ENCODE results near the gene GLIPR2.
A peak's percentile ranks its signal among the peaks of the same experiment; 100 is the strongest.
"Not testable (repeated sequence)": the region's sequence is repeated elsewhere in the genome, so short reads cannot be mapped to it uniquely, and the experiment has no call there.

GLIPR2 gene

DNA sequence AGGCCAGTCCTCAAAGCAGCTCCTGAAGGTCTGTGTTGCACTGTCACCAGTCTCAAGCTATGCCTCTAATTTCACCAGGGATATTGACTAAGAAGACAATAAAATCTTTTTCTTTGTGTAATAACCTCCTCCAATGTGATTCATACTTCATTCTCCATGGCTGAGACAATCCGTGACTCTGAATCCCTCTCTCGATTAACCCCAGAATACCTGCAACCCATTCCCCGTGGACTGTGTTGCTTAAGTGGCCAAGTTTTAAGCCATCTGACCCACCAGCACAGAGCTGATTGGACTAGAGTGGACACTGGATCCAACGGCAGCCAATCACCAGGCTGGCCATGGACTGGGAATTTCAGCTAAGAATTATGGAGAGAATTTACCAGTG is 27.2 kb downstream of the GLIPR2 start:
- DNase-seq (ENCODE audit: low read depth): no peak

DNA sequence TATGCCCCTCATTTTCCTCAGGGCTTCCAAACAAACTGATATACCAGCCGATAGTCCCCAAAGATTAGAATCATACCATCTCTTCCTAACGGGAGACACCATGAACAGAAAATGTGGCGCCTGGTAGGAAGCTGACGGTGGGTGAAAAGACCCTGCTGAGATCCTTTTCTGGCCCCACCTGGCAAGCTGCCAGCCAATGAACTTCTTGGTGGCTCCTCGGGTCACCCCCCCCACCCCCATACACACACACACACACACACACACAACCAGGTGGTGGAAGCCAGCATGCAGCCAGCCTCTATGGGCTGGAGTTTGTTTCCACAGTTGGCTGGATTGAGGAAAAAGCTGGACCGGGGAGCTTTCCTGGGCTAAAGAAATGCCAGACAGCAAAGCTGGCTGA is 27.8 kb downstream of the GLIPR2 start:
- DNase-seq (ENCODE audit: low read depth): no peak

DNA sequence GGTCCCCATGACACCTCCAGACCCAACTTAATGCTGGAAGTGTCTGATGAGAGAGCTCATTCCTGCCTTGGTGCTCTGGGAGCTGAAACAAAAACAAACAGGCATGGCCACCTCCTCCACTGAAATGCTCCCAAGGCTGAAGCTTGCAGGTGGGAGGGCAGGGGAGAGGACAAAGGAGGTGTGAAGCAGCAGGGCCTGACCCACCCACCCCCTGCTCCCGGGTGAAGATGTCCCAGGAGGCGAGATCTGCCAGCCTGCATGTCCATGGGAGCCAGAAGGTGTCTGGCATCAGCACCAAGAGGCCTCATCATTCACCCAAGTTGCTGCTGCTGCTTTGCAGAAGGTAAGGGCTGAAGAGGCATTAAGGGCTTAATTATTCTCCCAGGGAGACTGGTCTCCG is 28.5 kb downstream of the GLIPR2 start:
- DNase-seq (ENCODE audit: low read depth): no peak

- DNase-seq (ENCODE audit: low read depth): no peak
Observed at GRCh38 chr9:36165826-36166167, 29.3 kb downstream of the GLIPR2 start.

DNA sequence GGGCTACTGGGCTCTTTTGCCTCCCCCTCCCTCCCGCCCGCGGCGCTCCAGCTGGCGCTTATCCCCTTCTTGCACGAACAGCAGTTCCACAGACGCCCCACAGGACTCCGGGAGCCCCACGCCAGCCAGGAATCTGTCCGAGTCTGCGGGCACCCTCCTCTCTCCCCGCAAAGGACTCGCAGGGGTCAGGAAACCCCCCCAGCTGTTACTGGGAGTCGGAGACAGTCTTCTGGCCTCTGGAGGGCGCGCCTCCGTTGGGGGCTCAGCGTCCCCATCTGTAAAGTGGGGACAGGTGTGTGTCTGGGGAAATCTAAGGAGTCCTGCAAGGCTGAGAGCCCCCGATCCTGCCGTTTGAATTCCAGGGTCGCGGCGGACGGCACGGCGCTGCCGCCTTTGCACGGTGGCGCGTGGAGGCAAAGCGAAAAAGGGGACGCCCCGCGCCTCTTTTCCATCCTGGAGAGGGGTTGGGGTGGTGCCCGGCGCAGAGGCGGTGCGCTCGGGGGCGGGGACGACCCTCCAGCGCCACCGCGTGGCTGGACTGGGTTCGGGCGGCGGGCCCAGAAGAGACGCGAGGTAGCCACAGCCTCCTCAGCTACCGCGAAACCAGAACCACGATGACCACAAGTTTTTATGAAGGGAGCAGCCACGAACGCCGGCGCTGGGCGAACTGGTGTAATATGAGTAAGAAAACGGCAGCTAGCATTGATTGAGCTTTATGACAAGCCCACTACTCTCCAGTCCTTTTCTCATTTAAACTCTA is 29.8 kb downstream of the GLIPR2 start:
- DNase-seq (ENCODE audit: low read depth): no peak

- DNase-seq (ENCODE audit: low read depth): no peak
Observed at GRCh38 chr9:36169166-36169565, 32.6 kb downstream of the GLIPR2 start, which contains the start of gene CCIN. Gene CCIN, plus strand, starts transcription at chr9:36169388. Its CDS starts 115 bp downstream, at chr9:36169503.

GRCh38 chr9:36169708-36170107 is 33.2 kb downstream of the GLIPR2 start:
- no peak for DNase-seq (ENCODE audit: low read depth)

GRCh38 chr9:36170531-36170930 is 34.0 kb downstream of the GLIPR2 start:
- DNase-seq (ENCODE audit: low read depth): no peak

DNA sequence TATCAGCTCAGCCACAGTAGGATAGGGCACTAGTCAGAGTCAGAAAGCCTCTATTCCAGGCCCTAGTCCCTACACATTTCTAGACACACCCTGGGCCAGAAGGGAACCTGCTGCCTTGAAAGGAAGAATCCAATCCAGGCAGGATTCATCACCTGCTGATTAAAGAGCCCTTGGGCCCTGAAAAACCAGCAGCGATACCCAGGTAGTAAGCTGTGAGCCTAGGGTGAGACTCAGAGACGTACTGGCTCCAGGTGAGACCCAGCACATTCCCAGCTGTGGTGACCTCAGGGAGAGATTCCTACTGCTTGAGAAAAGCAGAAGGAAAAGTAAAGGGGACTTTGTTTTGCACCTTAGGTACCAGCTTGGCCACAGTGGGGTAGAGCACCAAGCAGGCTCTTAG is 37.3 kb downstream of the GLIPR2 start:
- no peak for DNase-seq (ENCODE audit: low read depth)

GRCh38 chr9:36174271-36174670 is 37.7 kb downstream of the GLIPR2 start:
- no peak for DNase-seq (ENCODE audit: low read depth)

GRCh38 chr9:36174731-36175130 is 38.2 kb downstream of the GLIPR2 start:
- DNase-seq (ENCODE audit: low read depth): no peak

DNA sequence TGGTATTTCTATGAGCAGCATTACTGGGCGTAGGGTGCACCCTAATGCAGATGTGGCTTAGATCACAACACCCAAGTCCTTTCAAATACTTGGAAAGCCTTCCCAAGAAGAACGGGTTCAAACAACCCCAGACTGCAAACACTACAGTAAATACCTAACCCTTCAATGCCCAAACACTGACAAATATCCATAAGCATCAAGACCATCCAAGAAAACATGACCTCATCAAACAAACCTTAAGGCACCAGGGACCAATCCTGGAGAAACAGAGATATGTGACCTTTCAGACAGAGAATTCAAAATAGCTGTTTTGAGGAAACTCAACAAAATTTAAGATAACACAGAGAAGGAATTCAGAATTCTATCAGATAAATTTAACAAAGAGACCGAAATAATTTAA is 38.7 kb downstream of the GLIPR2 start:
- DNase-seq (ENCODE audit: low read depth): not testable (repeated sequence)

GRCh38 chr9:36176496-36176895 is 40.0 kb downstream of the GLIPR2 start:
- not testable (repeated sequence) for DNase-seq (ENCODE audit: low read depth)

- DNase-seq (ENCODE audit: low read depth): no peak
Observed at GRCh38 chr9:36177571-36177970, 41.0 kb downstream of the GLIPR2 start.

DNA sequence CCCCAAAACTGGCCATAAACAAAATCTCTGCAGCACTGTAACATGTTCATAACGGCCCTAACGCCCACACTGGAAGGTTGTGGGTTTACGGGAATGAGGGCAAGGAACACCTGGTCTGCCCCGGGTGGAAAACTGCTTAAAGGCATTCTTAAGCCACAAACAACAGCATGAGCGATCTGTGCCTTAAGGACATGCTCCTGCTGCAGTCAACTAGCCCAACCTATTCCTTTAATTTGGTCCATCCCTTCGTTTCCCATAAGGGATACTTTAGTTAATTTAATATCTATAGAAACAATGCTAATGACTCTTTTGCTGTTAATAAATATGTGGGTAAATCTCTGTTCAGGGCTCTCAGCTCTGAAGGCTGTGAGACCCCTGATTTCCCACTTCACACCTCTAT is 43.7 kb downstream of the GLIPR2 start:
- DNase-seq (ENCODE audit: low read depth): not testable (repeated sequence)

DNA sequence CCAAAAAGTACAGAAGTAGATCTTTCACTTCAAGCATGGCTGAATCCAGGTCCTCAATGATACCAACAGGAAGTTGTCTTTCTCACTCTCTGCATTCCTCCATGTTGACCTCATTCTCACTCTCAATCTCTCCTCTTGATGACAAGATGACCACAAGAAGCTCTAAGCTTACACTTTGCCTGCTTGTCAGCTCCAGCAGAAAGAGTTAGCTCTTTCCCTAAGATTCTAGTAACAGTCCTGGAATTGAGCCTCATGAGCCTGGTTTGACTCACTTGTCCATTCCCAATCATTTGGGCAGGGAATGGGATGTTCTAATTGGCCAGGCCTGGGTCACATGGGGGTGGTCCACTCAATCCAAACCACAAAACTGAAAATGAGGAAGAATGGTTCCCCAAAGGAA is 50.9 kb downstream of the GLIPR2 start:
- DNase-seq (ENCODE audit: low read depth): no peak

DNA sequence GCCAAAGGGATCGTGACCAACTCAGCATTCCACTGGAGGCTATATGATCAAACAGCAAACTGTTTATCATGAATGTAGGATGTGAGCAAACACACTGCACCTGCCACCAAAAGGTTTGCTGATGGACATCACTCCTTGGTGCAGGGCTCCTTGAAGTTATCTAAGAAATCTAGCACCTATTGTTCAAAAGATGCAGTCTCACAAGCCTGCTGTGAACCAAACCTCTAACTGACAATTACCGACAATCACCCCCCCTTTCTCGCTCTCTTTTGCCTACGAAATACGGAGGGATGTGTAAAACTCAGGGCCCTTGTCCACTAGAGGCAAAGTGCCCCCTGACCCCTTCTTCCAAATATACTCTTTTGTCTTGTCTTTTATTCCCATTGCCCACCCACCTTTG is 51.7 kb downstream of the GLIPR2 start:
- DNase-seq (ENCODE audit: low read depth): no peak

- no peak for DNase-seq (ENCODE audit: low read depth)
Observed at GRCh38 chr9:36189976-36190375, 53.4 kb downstream of the GLIPR2 start.

DNA sequence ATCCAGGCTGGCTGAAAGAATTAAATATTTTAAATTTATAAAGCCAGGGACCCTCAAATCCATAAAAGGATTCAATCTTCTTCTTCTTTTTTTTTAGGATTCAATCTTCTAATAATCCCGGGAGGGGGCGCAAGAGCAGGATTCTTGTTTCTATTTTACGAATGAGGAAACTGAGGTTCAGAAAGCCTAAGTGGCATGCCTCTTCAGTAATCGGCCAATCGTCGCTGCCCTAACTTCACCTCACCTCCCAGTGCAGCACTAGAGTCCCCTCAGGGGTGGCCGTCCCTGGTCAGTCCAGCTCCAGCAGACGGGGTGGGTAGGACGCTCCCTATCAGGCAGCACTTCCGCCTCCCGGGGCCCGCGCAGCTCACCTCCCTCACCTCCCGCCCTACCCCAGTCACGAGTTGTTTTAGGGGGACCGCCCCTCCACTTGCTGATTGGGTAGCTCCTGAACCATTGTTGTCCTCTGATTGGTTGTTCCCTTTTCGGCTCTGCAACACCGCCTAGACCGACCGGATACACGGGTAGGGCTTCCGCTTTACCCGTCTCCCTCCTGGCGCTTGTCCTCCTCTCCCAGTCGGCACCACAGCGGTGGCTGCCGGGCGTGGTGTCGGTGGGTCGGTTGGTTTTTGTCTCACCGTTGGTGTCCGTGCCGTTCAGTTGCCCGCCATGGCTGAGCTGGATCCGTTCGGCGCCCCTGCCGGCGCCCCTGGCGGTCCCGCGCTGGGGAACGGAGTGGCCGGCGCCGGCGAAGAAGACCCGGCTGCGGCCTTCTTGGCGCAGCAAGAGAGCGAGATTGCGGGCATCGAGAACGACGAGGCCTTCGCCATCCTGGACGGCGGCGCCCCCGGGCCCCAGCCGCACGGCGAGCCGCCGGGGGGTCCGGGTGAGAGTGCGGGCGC is 54.1 kb downstream of the GLIPR2 start, which contains the start of gene CLTA:
Gene CLTA (plus strand): TSS at position 534 of the 902 bp plus-strand sequence. CDS start 136 bp downstream, at position 670.
- DNase-seq (ENCODE audit: low read depth): peak; percentile 98

GRCh38 chr9:36191290-36191645 is 54.7 kb downstream of the GLIPR2 start:
- no peak for DNase-seq (ENCODE audit: low read depth)

DNA sequence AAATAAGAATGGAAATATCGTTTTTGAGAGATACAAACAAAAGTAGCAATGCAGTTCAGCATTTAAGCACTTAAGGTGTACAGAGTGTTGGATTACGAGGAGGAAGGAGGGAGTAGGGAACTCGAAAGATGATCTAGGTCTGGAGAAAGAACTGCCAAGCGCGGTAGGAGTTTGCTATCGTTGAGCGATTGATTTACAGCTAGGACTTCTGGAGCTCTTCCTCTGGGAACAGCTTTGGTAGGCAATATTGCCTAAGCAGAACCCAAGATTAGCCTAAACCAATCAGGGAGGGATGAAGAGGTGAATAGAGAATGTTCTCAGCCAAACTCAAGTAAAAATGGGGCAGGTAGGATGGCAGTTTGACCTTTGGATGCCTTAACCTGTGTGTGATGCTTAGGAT is 55.2 kb downstream of the GLIPR2 start:
- no peak for DNase-seq (ENCODE audit: low read depth)

DNA sequence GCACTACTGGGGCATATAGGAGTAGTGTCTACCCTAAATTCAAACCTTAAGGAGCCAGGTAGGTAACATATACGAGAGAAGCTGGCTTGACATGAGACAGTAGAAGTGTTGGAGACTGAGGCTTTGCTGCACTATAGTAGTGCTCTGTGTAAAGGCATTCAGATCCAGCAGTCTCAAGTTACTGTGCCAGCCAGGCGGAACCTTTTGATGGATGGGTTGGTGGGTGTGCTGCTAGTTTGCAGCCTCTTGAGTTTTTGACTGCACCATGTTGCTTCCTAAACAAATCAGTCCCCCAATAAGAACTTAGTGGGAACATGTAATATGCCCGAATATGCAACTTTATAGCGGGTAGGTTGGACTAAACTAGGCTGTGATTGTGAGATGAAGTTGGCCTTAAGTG is 55.7 kb downstream of the GLIPR2 start:
- no peak for DNase-seq (ENCODE audit: low read depth)

- no peak for DNase-seq (ENCODE audit: low read depth)
Observed at GRCh38 chr9:36193023-36193422, 56.5 kb downstream of the GLIPR2 start.

All from fibroblast of the conjunctiva (primary cell).